SU-DHL-6 (cell line): ENCODE results near the gene THSD4.

Experiments
- H2AFZ ChIP-seq: fragments of 200-600 bp; sonication (generic); 2 replicates; pipeline ENCODE4 v1.6.1; 2014; ENCODE audit warnings: low read depth, mild to moderate bottlenecking, moderate library complexity, mixed read lengths, antibody characterized with exemption, low read length; ENCODE audit not compliant: severe bottlenecking
- H3F3A ChIP-seq: fragments of 200-600 bp; shearing (Covaris generic); 2 replicates; pipeline ENCODE4 v1.6.0; 2016; ENCODE audit warnings: antibody characterized with exemption, mild to moderate bottlenecking; ENCODE audit not compliant: insufficient read depth
- H3K27ac ChIP-seq: fragments of 200-600 bp; sonication (generic); 2 replicates; pipeline ENCODE4 v1.5.1; 2016; ENCODE audit warnings: low read depth, mild to moderate bottlenecking, low read length, moderate library complexity, mixed read lengths
- H3K27me3 ChIP-seq: fragments of 200-600 bp; sonication (generic), shearing (Covaris generic); 2 replicates; pipeline ENCODE4 v1.6.0; 2014; ENCODE audit warnings: mild to moderate bottlenecking, low read length
- H3K36me3 ChIP-seq: fragments of 200-600 bp; sonication (generic); 2 replicates; pipeline ENCODE4 v1.6.1; 2014; ENCODE audit warnings: mild to moderate bottlenecking, low read length, mixed read lengths
- H3K4me2 ChIP-seq: fragments of 300-600, 200-600 bp; shearing (Covaris generic), sonication (generic); 2 replicates; pipeline ENCODE4 v1.6.0; 2014; ENCODE audit warnings: low read length, low read depth, mild to moderate bottlenecking; ENCODE audit not compliant: poor library complexity, severe bottlenecking
- H3K4me3 ChIP-seq: fragments of 200-600 bp; sonication (generic); 2 replicates; pipeline ENCODE4 v1.5.1; 2014; ENCODE audit warnings: antibody characterized with exemption, low read length, mild to moderate bottlenecking, mixed read lengths; ENCODE audit not compliant: insufficient read depth, poor library complexity, severe bottlenecking
- H3K79me2 ChIP-seq: fragments of 200-600 bp; sonication (generic); 2 replicates; pipeline ENCODE4 v1.6.1; 2014; ENCODE audit warnings: mild to moderate bottlenecking, low read length, moderate library complexity; ENCODE audit not compliant: insufficient read depth
- H3K9ac ChIP-seq: fragments of 200-600 bp; sonication (generic); 2 replicates; pipeline ENCODE4 v1.7.0; 2014; ENCODE audit warnings: mild to moderate bottlenecking, low read length
- H3K9me2 ChIP-seq: fragments of 200-600 bp; sonication (generic); replicated peaks from 2 replicates; pipeline ENCODE4 v1.6.1; 2014; ENCODE audit warnings: low read length; ENCODE audit not compliant: insufficient read depth
- H3K9me3 ChIP-seq: fragments of 200-600 bp; sonication (generic); 2 replicates; pipeline ENCODE4 v1.6.1; 2014; ENCODE audit warnings: low read length, mixed read lengths; ENCODE audit not compliant: insufficient read depth
- H4K20me1 ChIP-seq: fragments of 200-600 bp; sonication (generic); 2 replicates; pipeline ENCODE4 v1.6.1; 2014; ENCODE audit warnings: low read depth, mild to moderate bottlenecking, antibody characterized with exemption, low read length, moderate library complexity, mixed read lengths
- CTCF ChIP-seq: fragments of 200-600 bp; sonication (generic); IDR thresholded peaks from one replicate; pipeline ENCODE4 v1.5.1; 2017; ENCODE audit warnings: antibody characterized with exemption, mild to moderate bottlenecking, low read length, moderate library complexity; ENCODE audit not compliant: insufficient read depth, poor library complexity, severe bottlenecking
- EZH2phosphoT487 ChIP-seq: fragments of 200-600 bp; sonication (generic), shearing (Covaris generic); conservative IDR thresholded peaks from 2 replicates; pipeline ENCODE4 v1.6.1; 2018; ENCODE audit warnings: mild to moderate bottlenecking, antibody characterized with exemption, low read length, moderate library complexity, mixed read lengths

The THSD4 gene

DNA sequence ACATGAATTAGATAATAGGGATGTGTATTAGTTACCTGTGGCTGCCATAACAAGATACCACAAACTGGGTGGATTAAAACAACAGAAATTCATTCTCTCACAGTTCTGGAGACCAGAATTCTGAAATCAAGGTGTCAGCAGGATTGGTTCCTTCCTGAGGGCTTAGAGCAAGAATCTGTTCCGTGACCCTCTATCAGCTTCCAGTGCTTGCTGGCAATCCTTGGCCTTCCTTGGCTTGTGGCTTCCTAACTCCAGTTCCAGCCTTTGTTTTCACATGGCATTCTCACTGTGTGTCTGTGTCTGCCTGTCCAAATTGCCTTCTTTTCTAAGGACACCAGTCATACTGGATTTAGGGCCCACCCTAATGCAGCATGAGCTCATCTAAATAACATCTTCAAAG is 600.6 kb downstream of the THSD4 start:
- no peak overlapping the region for H3K9ac ChIP-seq
- no peaks in the 10 kb centered on the region for H3K79me2 ChIP-seq
- H3K9me2 ChIP-seq = no peaks in the 10 kb centered on the region
- no peak overlapping the region for H2AFZ ChIP-seq
- no peak for TF ChIP-seq EZH2phosphoT487
- TF ChIP-seq CTCF = no peak
- no peaks in the 10 kb centered on the region for H3K36me3 ChIP-seq
- H3K9me3 ChIP-seq = no peaks in the 10 kb centered on the region
- no peak overlapping the region for H3K4me2 ChIP-seq
- H4K20me1 ChIP-seq = no peaks in the 10 kb centered on the region; the same call in 1 of the 2 replicates
- no peaks in the 10 kb centered on the region for H3K27me3 ChIP-seq
- H3K27ac ChIP-seq = no peak overlapping the region
- H3K4me3 ChIP-seq = no peak overlapping the region
- H3F3A ChIP-seq = no peaks in the 10 kb centered on the region

DNA sequence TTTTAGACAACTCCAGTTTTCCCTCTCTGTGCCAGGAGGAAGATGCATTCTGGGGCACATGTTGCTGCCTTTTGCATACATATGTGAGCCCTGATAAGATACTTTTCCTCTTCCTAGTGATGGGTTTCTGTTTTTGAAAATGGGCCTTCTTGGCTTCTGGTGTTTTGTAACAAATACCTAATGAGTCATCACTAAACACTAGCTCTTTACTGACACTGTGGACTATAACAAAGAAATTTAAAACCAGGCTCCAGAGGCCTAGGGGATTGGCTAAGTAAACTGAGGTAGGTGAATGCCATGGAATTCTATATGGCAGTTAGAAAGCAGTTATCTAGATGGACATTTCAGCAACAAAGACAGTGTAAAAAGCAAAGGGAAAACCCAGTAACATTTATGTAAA is 601.7 kb downstream of the THSD4 start:
- no peaks in the 10 kb centered on the region for H3K9me2 ChIP-seq
- H3K9me3 ChIP-seq = no peaks in the 10 kb centered on the region
- no peak overlapping the region for H3K9ac ChIP-seq
- no peak overlapping the region for H3K27ac ChIP-seq
- no peaks in the 10 kb centered on the region for H3K27me3 ChIP-seq
- no peak overlapping the region for H3K4me3 ChIP-seq
- TF ChIP-seq EZH2phosphoT487 (no peak), CTCF (no peak)
- H3K4me2 ChIP-seq = no peak overlapping the region
- H2AFZ ChIP-seq = no peak overlapping the region
- no peaks in the 10 kb centered on the region for H3F3A ChIP-seq
- no peaks in the 10 kb centered on the region for H3K36me3 ChIP-seq
- H4K20me1 ChIP-seq = no peaks in the 10 kb centered on the region; the same call in 1 of the 2 replicates
- H3K79me2 ChIP-seq = no peaks in the 10 kb centered on the region

- H3K27me3 ChIP-seq = no peaks in the 10 kb centered on the region
- no peak overlapping the region for H2AFZ ChIP-seq
- no peak overlapping the region for H3K4me2 ChIP-seq
- H3K36me3 ChIP-seq = no peaks in the 10 kb centered on the region
- H3K9me2 ChIP-seq = no peaks in the 10 kb centered on the region
- H3K9me3 ChIP-seq = no peaks in the 10 kb centered on the region
- no peaks in the 10 kb centered on the region for H3K79me2 ChIP-seq
- no peak overlapping the region for H3K9ac ChIP-seq
- no peaks in the 10 kb centered on the region for H4K20me1 ChIP-seq
- TF ChIP-seq CTCF (no peak), EZH2phosphoT487 (no peak)
- H3F3A ChIP-seq = no peaks in the 10 kb centered on the region
- H3K27ac ChIP-seq = no peak overlapping the region
- no peak overlapping the region for H3K4me3 ChIP-seq
These were observed 603.0 kb downstream of the THSD4 start for GRCh38 chr15:71718116-71718910.
